ENCODE results near the gene RPL41. TPM values are rescaled to one million over a fixed set of nuclear protein-coding genes. Genes with fewer than 3 reads are reported as not detected.
A peak's percentile ranks its signal among the peaks of the same experiment; 100 is the strongest.

The RPL41 gene
- total and polyA plus RNA-seq, 9 of the 15 experiments (the other 6 are each of a cell fraction or from before 2014, with no cell fraction given) = 3,403 to 11,276 (median 5,604) TPM

DNA sequence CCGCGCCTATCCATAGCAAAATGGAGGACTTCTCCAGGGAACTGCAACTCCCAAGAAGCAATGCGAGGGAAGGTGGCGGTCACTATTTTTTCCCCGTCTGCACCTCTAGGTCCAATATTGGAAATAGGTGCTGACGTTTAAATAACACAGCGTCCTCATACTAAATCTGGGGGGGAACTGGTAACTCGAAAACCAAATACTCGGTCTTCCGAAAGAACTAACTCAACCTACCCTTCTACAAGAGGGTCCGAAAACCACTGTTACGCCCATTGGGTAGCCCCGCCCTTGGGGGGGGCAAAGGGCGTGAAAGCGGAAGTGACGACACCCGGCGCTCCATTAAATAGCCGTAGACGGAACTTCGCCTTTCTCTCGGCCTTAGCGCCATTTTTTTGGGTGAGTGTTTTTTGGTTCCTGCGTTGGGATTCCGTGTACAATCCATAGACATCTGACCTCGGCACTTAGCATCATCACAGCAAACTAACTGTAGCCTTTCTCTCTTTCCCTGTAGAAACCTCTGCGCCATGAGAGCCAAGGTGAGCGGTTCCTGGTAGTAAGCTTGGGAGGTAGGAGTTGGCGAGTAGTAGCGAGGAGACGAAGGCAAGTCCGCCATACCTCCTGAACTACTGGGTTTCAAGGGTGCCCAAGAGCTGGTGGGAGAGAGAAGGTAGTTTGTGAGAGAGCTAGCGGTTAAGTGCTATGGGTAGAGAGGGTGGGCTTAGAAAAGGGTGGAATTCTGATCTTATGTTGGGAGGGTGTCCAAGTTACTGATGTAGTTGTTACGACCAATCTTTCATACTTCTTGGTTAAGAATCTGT, at the start of gene RPL41 (continued):
- TF ChIP-seq, protein P1, sequence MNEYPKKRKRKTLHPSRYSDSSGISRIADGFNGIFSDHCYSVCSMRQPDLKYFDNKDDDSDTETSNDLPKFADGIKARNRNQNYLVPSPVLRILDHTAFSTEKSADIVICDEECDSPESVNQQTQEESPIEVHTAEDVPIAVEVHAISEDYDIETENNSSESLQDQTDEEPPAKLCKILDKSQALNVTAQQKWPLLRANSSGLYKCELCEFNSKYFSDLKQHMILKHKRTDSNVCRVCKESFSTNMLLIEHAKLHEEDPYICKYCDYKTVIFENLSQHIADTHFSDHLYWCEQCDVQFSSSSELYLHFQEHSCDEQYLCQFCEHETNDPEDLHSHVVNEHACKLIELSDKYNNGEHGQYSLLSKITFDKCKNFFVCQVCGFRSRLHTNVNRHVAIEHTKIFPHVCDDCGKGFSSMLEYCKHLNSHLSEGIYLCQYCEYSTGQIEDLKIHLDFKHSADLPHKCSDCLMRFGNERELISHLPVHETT (CRISPR knock-in tag; conservative IDR thresholded peaks at IDR 0.05 in 1 of 2, IDR thresholded peaks at IDR 0.05 in 1 of 2) = peak in 1 of 2 experiments; percentile 78; a peak in 2 of 4 replicates
- TF ChIP-seq FOXA1 (IDR thresholded peaks at IDR 0.05; ENCODE audit: borderline replicate concordance) (no peak), RBM17 (IDR thresholded peaks at IDR 0.05; ENCODE audit: borderline replicate concordance, low read depth, low read length) (no peak), CHD2 (IDR thresholded peaks at IDR 0.05; ENCODE audit: low read depth, low read length) (no peak; the same call in none of the 2 replicates), FIP1L1 (IDR thresholded peaks at IDR 0.05; ENCODE audit: low read depth, low read length, poor library complexity, severe bottlenecking) (no peak), MAFF (IDR thresholded peaks at IDR 0.05; ENCODE audit: low read length) (no peak), PTBP1 (IDR thresholded peaks at IDR 0.05; ENCODE audit: low read depth, low read length) (no peak), TRIM28 (IDR thresholded peaks at IDR 0.05) (no peak), POLR3A (IDR thresholded peaks at IDR 0.05; ENCODE audit: borderline replicate concordance, extremely low read depth, insufficient read depth, insufficient read length) (no peak)
- TF ChIP-seq, protein P2, sequence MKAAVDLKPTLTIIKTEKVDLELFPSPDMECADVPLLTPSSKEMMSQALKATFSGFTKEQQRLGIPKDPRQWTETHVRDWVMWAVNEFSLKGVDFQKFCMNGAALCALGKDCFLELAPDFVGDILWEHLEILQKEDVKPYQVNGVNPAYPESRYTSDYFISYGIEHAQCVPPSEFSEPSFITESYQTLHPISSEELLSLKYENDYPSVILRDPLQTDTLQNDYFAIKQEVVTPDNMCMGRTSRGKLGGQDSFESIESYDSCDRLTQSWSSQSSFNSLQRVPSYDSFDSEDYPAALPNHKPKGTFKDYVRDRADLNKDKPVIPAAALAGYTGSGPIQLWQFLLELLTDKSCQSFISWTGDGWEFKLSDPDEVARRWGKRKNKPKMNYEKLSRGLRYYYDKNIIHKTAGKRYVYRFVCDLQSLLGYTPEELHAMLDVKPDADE (conservative IDR thresholded peaks at IDR 0.05; ENCODE audit: control insufficient read depth, low read depth, low read length) = peak; percentile 74; the same call in 1 of the 2 replicates
- TF ChIP-seq, protein P3, sequence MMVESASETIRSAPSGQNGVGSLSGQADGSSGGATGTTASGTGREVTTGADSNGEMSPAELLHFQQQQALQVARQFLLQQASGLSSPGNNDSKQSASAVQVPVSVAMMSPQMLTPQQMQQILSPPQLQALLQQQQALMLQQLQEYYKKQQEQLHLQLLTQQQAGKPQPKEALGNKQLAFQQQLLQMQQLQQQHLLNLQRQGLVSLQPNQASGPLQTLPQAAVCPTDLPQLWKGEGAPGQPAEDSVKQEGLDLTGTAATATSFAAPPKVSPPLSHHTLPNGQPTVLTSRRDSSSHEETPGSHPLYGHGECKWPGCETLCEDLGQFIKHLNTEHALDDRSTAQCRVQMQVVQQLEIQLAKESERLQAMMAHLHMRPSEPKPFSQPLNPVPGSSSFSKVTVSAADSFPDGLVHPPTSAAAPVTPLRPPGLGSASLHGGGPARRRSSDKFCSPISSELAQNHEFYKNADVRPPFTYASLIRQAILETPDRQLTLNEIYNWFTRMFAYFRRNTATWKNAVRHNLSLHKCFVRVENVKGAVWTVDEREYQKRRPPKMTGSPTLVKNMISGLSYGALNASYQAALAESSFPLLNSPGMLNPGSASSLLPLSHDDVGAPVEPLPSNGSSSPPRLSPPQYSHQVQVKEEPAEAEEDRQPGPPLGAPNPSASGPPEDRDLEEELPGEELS (CRISPR knock-in tag; IDR thresholded peaks at IDR 0.05; ENCODE audit: borderline replicate concordance) = no peak
- TF ChIP-seq, protein P4, sequence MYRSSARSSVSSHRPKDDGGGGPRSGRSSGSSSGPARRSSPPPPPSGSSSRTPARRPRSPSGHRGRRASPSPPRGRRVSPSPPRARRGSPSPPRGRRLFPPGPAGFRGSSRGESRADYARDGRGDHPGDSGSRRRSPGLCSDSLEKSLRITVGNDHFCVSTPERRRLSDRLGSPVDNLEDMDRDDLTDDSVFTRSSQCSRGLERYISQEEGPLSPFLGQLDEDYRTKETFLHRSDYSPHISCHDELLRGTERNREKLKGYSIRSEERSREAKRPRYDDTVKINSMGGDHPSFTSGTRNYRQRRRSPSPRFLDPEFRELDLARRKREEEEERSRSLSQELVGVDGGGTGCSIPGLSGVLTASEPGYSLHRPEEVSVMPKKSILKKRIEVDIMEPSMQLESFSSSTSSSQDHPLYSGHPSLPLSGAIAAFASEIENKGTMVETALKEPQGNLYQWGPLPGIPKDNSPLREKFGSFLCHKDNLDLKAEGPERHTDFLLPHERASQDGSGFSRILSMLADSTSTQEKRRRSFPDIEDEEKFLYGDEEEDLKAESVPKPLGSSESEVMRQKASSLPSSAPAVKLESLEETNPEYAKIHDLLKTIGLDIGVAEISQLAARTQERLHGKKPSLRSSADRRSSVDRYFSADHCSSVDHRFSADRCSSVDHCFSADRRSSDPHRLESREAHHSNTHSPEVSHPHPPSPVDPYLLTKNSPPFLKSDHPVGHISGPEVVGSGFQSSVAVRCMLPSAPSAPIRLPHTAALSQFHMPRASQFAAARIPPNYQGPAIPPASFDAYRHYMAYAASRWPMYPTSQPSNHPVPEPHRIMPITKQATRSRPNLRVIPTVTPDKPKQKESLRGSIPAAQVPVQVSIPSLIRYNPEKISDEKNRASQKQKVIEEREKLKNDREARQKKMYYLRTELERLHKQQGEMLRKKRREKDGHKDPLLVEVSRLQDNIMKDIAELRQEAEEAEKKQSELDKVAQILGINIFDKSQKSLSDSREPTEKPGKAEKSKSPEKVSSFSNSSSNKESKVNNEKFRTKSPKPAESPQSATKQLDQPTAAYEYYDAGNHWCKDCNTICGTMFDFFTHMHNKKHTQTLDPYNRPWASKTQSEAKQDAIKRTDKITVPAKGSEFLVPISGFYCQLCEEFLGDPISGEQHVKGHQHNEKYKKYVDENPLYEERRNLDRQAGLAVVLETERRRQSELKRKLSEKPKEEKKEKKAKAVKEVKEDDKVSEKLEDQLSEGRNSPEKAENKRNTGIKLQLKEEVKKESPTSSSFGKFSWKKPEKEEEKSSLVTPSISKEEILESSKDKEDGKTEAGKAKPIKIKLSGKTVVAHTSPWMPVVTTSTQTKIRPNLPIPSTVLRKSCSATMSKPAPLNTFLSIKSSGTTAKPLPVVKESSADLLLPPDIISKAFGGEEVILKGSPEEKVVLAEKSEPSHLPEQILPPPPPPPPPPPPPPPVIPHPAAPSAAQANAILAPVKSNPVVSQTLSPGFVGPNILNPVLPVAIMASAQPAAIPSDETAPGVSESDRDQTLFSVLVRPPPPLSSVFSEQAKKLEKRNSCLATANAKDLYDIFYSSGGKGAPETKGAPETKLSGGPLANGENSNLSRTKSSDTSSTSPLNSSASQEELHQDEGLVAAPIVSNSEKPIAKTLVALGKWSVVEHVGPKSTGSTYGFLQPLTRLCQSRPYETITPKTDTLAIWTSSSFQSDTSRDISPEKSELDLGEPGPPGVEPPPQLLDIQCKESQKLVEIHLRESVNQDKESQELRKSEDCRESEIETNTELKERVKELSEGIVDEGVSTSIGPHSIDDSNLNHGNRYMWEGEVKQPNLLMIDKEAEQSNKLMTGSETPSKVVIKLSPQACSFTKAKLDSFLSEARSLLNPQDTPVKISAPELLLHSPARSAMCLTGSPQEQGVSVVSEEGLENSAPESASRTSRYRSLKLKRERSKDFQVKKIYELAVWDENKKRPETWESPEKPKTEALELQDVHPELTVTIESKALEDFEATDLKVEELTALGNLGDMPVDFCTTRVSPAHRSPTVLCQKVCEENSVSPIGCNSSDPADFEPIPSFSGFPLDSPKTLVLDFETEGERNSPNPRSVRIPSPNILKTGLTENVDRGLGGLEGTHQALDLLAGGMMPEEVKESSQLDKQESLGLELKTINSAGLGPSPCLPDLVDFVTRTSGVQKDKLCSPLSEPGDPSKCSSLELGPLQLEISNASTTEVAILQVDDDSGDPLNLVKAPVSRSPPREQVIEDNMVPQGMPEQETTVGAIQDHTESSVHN (IDR thresholded peaks at IDR 0.05; ENCODE audit: borderline replicate concordance in 1 of 2, low read depth in 1 of 2) = peak in 1 of 2 experiments; percentile 84; a peak in 2 of 4 replicates

Data from K562 (cell line).